NB4 (cell line): ENCODE results near the gene SOAT1.

ENCODE experiments used
- CTCF ChIP-seq: IDR thresholded peaks from one replicate; pipeline ENCODE4 v1.5.1; 2012; ENCODE audit warnings: low read depth, low read length
- MAX ChIP-seq: IDR thresholded peaks from 2 replicates; pipeline ENCODE4 v1.6.1; 2011; ENCODE audit warnings: low read depth, low read length
- MYC ChIP-seq: IDR thresholded peaks from 2 replicates; pipeline ENCODE4 v1.6.1; 2011; ENCODE audit warnings: low read depth, low read length
- POLR2A ChIP-seq: IDR thresholded peaks from 2 replicates; pipeline ENCODE4 v1.6.1; 2011; ENCODE audit warnings: mild to moderate bottlenecking; ENCODE audit not compliant: insufficient read length; ENCODE audit errors: extremely low read depth

DNA sequence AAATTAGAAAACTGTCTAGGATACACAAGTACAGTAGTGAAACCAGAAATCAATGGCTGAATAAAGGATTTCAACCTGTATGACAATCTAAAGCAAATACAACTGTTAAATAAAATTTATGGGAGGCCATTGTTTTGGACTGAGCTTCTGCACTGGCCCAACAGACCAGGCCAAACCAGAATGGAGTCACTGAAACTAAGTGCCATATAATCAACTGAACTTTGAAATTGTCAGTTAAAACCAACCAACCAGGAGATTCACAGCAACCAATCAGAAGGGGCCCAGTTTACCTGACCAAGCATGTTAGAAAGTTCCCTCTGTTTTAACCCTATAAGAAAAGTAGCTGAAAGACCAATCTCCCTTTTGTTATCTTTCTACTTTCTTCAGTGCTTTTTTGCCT, 30.5 kb upstream of the SOAT1 start:
- TF ChIP-seq CTCF = no peak
- no peak for TF ChIP-seq MYC
- no peak for TF ChIP-seq MAX
- TF ChIP-seq POLR2A = no peak
